ENCODE measurements around the gene SRRM1. TPM values are rescaled to one million over a fixed set of nuclear protein-coding genes. Genes with fewer than 3 reads are reported as not detected.
"Not testable (repeated sequence)": the region's sequence is repeated elsewhere in the genome, so short reads cannot be mapped to it uniquely, and the experiment has no call there.

SRRM1 gene
- total and polyA plus RNA-seq, 4 experiments from 2014 or later: 73.8 to 230 (median 219) TPM

DNA sequence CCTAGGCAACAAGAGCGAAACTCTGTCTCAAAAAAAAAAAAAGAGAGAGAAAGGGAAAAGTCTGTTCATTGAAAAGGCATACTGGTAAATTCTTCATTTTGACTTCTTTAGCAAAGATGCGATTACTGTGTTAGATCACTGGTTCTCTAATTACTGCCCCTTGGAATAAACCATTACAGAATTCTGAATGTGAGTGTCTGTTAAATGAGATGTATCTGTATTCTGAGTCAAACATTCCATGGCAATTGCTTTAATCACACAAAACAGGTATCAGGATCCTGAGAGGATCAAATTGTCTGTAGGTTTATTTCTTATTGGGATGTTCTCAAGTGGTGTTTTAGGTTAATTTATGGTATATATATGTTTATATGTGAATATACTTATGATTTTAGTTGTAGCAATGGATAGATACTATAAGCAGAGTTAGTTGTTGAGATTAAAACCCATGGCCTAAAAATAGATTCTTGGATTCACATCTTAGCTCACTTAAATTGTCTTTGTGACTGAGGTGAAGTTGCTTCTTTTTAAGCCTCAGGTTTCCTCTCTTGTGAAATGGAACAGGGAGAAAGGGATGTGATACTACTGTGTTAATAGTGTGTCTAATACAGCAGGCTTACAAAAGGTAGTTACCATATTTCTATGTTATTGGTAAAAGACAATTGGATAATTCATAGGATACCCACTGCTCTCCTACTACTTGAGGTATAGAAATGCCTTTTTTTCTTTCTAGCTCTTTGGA is 16.2 kb downstream of the SRRM1 start:
- no peak for DNase-seq
- H3K9me3 ChIP-seq (ENCODE audit: control insufficient read depth in 1 of 2, low read length in 2 of 2): no peaks in the 10 kb centered on the region
- CTCF ChIA-PET (ENCODE audit: partially characterized antibody): no interaction called here
- no peak overlapping the region for H3K4me3 ChIP-seq (ENCODE audit: low read length in 2 of 2)
- intact Hi-C loops (cut with micrococcal nuclease): no loop called here
- peaks cover 13% of the 10 kb centered on the region for H3K4me1 ChIP-seq (ENCODE audit: insufficient read depth, low read length)
- peaks cover 88% of the 10 kb centered on the region for H3K36me3 ChIP-seq (ENCODE audit: insufficient read depth, low read length)
- POLR2A ChIA-PET (ENCODE audit: partially characterized antibody): interaction anchor here (1.3 kb wide), 1 partner anchor 16 kb away, joined by 3 read pairs; the partner anchor contains the start of gene SRRM1
- no peak overlapping the region for H3K27ac ChIP-seq (ENCODE audit: low read depth, low read length)
- H3K27ac Mint-ChIP-seq: peak overlapping the region in 3 of 7 donors; percentile 25 to 57 (median 29)
- no peaks in the 10 kb centered on the region for H3K27me3 Mint-ChIP-seq
- H3K9me3 Mint-ChIP-seq: no peaks in the 10 kb centered on the region
- H3K27me3 ChIP-seq (ENCODE audit: insufficient read depth, low read length): no peaks in the 10 kb centered on the region
- peaks cover 55 to 82% of the 10 kb centered on the region in 2 donors for H3K36me3 Mint-ChIP-seq
- H3K4me3 Mint-ChIP-seq: no peak overlapping the region
- H3K4me1 Mint-ChIP-seq: peaks cover 13 to 43% (median 29%) of the 10 kb centered on the region in 4 donors

GRCh38 chr1:24659993-24660665 is 17.0 kb downstream of the SRRM1 start:
- ChIA-PET POLR2A (ENCODE audit: partially characterized antibody) (interaction anchor here (1.3 kb wide), 1 partner anchor 17 kb away, joined by 3 read pairs; the partner anchor contains the start of gene SRRM1), CTCF (ENCODE audit: partially characterized antibody) (no interaction called here)
- H3K27ac Mint-ChIP-seq: peak overlapping the region in 4 of 7 donors; percentile 25 to 57 (median 40)
- no peaks in the 10 kb centered on the region for H3K9me3 Mint-ChIP-seq
- H3K36me3 Mint-ChIP-seq: peaks cover 51 to 82% of the 10 kb centered on the region in 2 donors
- H3K9me3 ChIP-seq (ENCODE audit: control insufficient read depth in 1 of 2, low read length in 2 of 2): no peaks in the 10 kb centered on the region
- H3K4me1 Mint-ChIP-seq: peaks cover 13 to 35% (median 24%) of the 10 kb centered on the region in 4 donors
- H3K27me3 ChIP-seq (ENCODE audit: insufficient read depth, low read length): no peaks in the 10 kb centered on the region
- peaks cover 13% of the 10 kb centered on the region for H3K4me1 ChIP-seq (ENCODE audit: insufficient read depth, low read length)
- H3K27ac ChIP-seq (ENCODE audit: low read depth, low read length): no peak overlapping the region
- H3K36me3 ChIP-seq (ENCODE audit: insufficient read depth, low read length): peaks cover 88% of the 10 kb centered on the region
- no peak for DNase-seq
- no peaks in the 10 kb centered on the region for H3K27me3 Mint-ChIP-seq
- H3K4me3 ChIP-seq (ENCODE audit: low read length in 2 of 2): no peak overlapping the region
- intact Hi-C loops (cut with micrococcal nuclease): no loop called here
- H3K4me3 Mint-ChIP-seq: peak overlapping the region in 2 of 8 donors; percentile 5

GRCh38 chr1:24664507-24665033 is 21.5 kb downstream of the SRRM1 start:
- CTCF ChIA-PET (ENCODE audit: partially characterized antibody): interaction anchor here (0.7 to 1.0 kb wide), 2 partner anchors 24 to 370 kb away, joined by 3 read pairs; no protein-coding TSS in a partner anchor
- no peaks in the 10 kb centered on the region for H3K27me3 Mint-ChIP-seq
- H3K27ac Mint-ChIP-seq: no peak overlapping the region
- Histone ChIP-seq H3K36me3 (ENCODE audit: insufficient read depth, low read length) (peaks cover 87% of the 10 kb centered on the region), H3K4me1 (ENCODE audit: insufficient read depth, low read length) (no peaks in the 10 kb centered on the region), H3K27ac (ENCODE audit: low read depth, low read length) (no peak overlapping the region), H3K27me3 (ENCODE audit: insufficient read depth, low read length) (no peaks in the 10 kb centered on the region), H3K4me3 (ENCODE audit: low read length in 2 of 2) (no peak overlapping the region), H3K9me3 (ENCODE audit: control insufficient read depth in 1 of 2, low read length in 2 of 2) (no peaks in the 10 kb centered on the region)
- no peaks in the 10 kb centered on the region for H3K9me3 Mint-ChIP-seq
- DNase-seq: no peak
- POLR2A ChIA-PET (ENCODE audit: partially characterized antibody): interaction anchor here (0.7 kb wide), 1 partner anchor 22 kb away, joined by 3 read pairs; no protein-coding TSS in a partner anchor
- intact Hi-C loops (cut with micrococcal nuclease): no loop called here
- no peak overlapping the region for H3K4me3 Mint-ChIP-seq
- H3K36me3 Mint-ChIP-seq: peaks cover 51 to 81% of the 10 kb centered on the region in 2 donors
- peaks cover 2 to 6% (median 4%) of the 10 kb centered on the region in 4 donors for H3K4me1 Mint-ChIP-seq

- peaks cover 88% of the 10 kb centered on the region for H3K36me3 ChIP-seq (ENCODE audit: insufficient read depth, low read length)
- Mint-ChIP-seq H3K4me1 (peaks cover 0 to 2% (median 0%) of the 10 kb centered on the region in 4 donors), H3K27me3 (no peaks in the 10 kb centered on the region), H3K27ac (no peak overlapping the region), H3K4me3 (no peak overlapping the region), H3K36me3 (peaks cover 62 to 84% of the 10 kb centered on the region in 2 donors), H3K9me3 (no peaks in the 10 kb centered on the region)
- no peaks in the 10 kb centered on the region for H3K4me1 ChIP-seq (ENCODE audit: insufficient read depth, low read length)
- intact Hi-C loops (cut with micrococcal nuclease): no loop called here
- no peaks in the 10 kb centered on the region for H3K27me3 ChIP-seq (ENCODE audit: insufficient read depth, low read length)
- DNase-seq: no peak
- POLR2A ChIA-PET (ENCODE audit: partially characterized antibody): interaction anchor here (0.7 kb wide), 1 partner anchor 15 kb away, joined by 3 read pairs; no protein-coding TSS in a partner anchor
- CTCF ChIA-PET (ENCODE audit: partially characterized antibody): no interaction called here
- no peak overlapping the region for H3K27ac ChIP-seq (ENCODE audit: low read depth, low read length)
- H3K4me3 ChIP-seq (ENCODE audit: low read length in 2 of 2): no peak overlapping the region
- no peaks in the 10 kb centered on the region for H3K9me3 ChIP-seq (ENCODE audit: control insufficient read depth in 1 of 2, low read length in 2 of 2)
Observed at GRCh38 chr1:24666794-24667193, 23.7 kb downstream of the SRRM1 start.

- H3K4me1 ChIP-seq (ENCODE audit: insufficient read depth, low read length); H3K4me3 Mint-ChIP-seq; H3K27me3 Mint-ChIP-seq; H3K4me1 Mint-ChIP-seq; intact Hi-C loops (cut with micrococcal nuclease); H3K4me3 ChIP-seq (ENCODE audit: low read length in 2 of 2); H3K27ac ChIP-seq (ENCODE audit: low read depth, low read length); H3K9me3 Mint-ChIP-seq; DNase-seq; H3K9me3 ChIP-seq (ENCODE audit: control insufficient read depth in 1 of 2, low read length in 2 of 2); H3K27me3 ChIP-seq (ENCODE audit: insufficient read depth, low read length): not testable (repeated sequence)
- H3K27ac Mint-ChIP-seq: peak overlapping the region in 1 of 7 donors; percentile 89
- peaks cover 62 to 74% of the 10 kb centered on the region in 2 donors for H3K36me3 Mint-ChIP-seq
- POLR2A ChIA-PET (ENCODE audit: partially characterized antibody): interaction anchor here (0.7 kb wide), 1 partner anchor 202 kb away, joined by 4 read pairs; no protein-coding TSS in a partner anchor
- CTCF ChIA-PET (ENCODE audit: partially characterized antibody): interaction anchor here (1.3 kb wide), 1 partner anchor 12 kb away, joined by 6 read pairs; no protein-coding TSS in a partner anchor
- H3K36me3 ChIP-seq (ENCODE audit: insufficient read depth, low read length): peaks cover 62% of the 10 kb centered on the region
Observed at GRCh38 chr1:24671372-24671771, 28.3 kb downstream of the SRRM1 start.

DNA sequence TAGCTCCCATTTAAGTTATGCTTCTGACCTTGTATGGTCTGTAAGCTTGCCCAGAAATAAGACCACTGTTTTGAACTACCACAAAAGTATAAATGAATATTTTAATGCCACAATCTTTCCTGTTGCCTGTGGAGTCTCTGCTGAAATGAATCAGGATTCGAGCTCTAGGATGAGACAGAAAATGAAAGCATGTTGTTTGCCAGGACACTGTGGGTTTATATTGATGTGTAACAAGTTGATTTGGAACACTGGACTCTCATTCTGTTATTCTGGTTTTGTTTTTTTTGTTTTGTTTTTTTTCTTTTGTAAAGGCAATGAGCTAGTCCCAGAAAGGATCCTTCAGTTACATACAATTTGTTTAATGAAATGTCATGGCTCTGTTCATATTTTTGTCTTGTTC is 29.6 kb downstream of the SRRM1 start:
- DNase-seq; H3K4me1 Mint-ChIP-seq; H3K4me3 Mint-ChIP-seq; H3K4me3 ChIP-seq (ENCODE audit: low read length in 2 of 2); H3K9me3 ChIP-seq (ENCODE audit: control insufficient read depth in 1 of 2, low read length in 2 of 2); intact Hi-C loops (cut with micrococcal nuclease); H3K4me1 ChIP-seq (ENCODE audit: insufficient read depth, low read length); POLR2A ChIA-PET (ENCODE audit: partially characterized antibody); H3K27me3 ChIP-seq (ENCODE audit: insufficient read depth, low read length); H3K9me3 Mint-ChIP-seq; H3K27me3 Mint-ChIP-seq; H3K27ac ChIP-seq (ENCODE audit: low read depth, low read length): not testable (repeated sequence)
- H3K36me3 ChIP-seq (ENCODE audit: insufficient read depth, low read length): peaks cover 51% of the 10 kb centered on the region
- Mint-ChIP-seq H3K36me3 (peaks cover 59 to 72% of the 10 kb centered on the region in 2 donors), H3K27ac (peak overlapping the region in 3 of 7 donors; percentile 2 to 23 (median 23))
- CTCF ChIA-PET (ENCODE audit: partially characterized antibody): interaction anchor here (2.2 kb wide), 1 partner anchor 16 kb away, joined by 10 read pairs; no protein-coding TSS in a partner anchor

DNA sequence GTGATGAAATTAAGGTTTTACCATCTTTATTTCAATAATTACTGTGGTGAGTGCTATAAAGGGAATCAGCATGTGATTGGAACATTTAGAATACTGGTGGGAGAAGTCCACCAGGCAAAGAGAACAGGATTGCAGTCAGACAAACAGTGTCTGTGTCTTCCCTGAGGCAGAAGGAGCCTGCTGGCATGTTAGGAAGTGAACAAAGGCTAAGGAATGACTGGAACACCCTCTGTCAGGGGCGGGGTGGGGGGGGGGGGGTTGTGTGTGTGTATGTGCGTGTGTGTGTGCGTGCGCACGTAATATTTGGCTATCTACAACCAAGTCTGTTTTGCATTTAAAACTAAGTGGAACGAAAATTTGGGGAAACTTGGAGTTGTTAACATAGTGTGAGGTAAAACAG is 30.2 kb downstream of the SRRM1 start:
- intact Hi-C loops (cut with micrococcal nuclease): no loop called here
- Histone ChIP-seq H3K4me3 (ENCODE audit: low read length in 2 of 2) (no peak overlapping the region), H3K27me3 (ENCODE audit: insufficient read depth, low read length) (no peaks in the 10 kb centered on the region), H3K36me3 (ENCODE audit: insufficient read depth, low read length) (peaks cover 44% of the 10 kb centered on the region), H3K9me3 (ENCODE audit: control insufficient read depth in 1 of 2, low read length in 2 of 2) (no peaks in the 10 kb centered on the region), H3K4me1 (ENCODE audit: insufficient read depth, low read length) (no peaks in the 10 kb centered on the region), H3K27ac (ENCODE audit: low read depth, low read length) (no peak overlapping the region)
- CTCF ChIA-PET (ENCODE audit: partially characterized antibody): interaction anchor here (2.2 kb wide), 1 partner anchor 15 kb away, joined by 10 read pairs; no protein-coding TSS in a partner anchor
- peak overlapping the region in 4 of 7 donors; percentile 3 to 72 (median 26) for H3K27ac Mint-ChIP-seq
- H3K4me3 Mint-ChIP-seq: no peak overlapping the region
- H3K4me1 Mint-ChIP-seq: peaks cover 0 to 2% (median under 1%) of the 10 kb centered on the region in 4 donors
- POLR2A ChIA-PET (ENCODE audit: partially characterized antibody): no interaction called here
- DNase-seq: no peak
- no peaks in the 10 kb centered on the region for H3K9me3 Mint-ChIP-seq
- H3K36me3 Mint-ChIP-seq: peaks cover 56 to 68% of the 10 kb centered on the region in 2 donors
- H3K27me3 Mint-ChIP-seq: no peaks in the 10 kb centered on the region
